Measurements from ENCODE around the gene GIPC2.

GRCh38 chr1:77996734-77997133 lies 49.0 kb upstream of the GIPC2 start:
- TF ChIP-seq CTCF (IDR thresholded peaks at IDR 0.05) (no peak), POLR2A (IDR thresholded peaks at IDR 0.05) (no peak)

Data from sigmoid colon (tissue), 3 donors.